ENCODE measurements around the gene ELP4. TPM values are rescaled to one million over a fixed set of nuclear protein-coding genes. Genes with fewer than 3 reads are reported as not detected.

The ELP4 gene
- total RNA-seq, 1 donor, result 17.7 TPM

DNA sequence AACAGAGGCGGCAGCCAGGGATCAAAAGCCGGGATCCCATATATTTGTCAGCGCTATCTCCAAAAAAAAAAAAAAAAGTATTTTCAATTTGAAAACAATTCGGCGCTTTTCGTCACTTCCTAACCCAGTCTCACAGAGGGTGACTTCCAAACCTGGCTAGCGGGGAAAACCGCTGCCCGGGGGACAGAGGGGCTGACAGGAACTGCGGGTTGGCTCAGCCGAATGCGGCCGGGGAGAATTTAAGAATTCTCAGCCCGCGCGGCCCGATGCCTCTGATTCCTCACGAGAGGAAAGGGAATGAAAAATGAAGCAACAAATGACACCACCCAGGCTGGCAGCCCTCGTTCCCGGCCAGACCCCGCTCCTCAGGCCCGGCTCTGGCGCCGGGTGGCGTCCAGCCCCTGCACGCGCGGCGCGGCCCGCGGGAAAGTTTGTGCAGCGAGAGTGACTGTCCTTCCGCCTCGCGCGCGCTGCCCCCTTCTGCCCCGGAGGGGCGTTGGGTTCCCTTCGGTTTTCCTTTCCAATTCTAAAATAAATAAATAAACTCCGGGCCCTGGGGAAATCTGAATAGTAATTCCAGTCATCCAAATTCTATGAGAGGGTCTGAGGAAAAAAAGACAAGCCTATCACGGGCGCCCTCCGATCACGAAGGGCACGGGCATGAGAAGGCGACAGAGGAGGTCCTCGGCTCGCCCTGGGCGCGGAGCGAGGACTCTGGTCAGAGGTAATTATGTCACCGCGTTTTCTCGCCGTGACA is 306.3 kb downstream of the ELP4 start:
- Histone ChIP-seq H3K4me1 (ENCODE audit: insufficient read depth, low read length) (peaks cover 70% of the 10 kb centered on the region), H3K9me3 (ENCODE audit: low read depth, low read length) (no peaks in the 10 kb centered on the region), H3K4me3 (ENCODE audit: low read length) (no peak overlapping the region), H3K27me3 (ENCODE audit: insufficient read depth, low read length) (peaks cover 95% of the 10 kb centered on the region)

DNA sequence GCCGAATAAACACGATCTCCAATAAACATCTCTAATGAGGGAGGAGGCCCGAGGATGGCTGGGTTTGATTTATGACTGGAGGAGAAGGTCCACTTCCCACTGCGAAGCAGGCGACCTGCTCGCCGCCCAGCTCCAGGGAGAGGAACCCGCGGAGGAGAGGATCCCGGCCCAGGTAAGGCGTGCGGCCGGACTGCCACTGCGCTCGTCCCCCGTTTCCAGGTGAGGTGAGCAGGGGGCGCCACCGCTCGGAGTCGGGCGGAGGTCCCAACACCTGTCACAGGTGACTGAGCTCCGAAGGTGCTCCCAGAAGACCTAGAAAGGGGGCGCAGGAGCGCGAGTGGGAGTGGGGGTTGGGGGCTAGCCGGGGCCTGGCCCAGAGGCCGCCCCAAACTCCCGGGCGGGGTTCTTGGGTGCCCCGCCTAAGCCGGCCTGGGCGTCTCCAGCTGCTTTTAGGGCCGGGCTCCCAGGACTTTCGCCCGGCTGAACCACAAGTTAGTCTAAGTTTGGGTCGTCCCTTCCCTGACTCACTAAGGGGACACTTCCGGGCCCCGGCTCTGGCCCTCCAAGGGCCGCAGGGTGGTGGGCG is 307.0 kb downstream of the ELP4 start:
- Histone ChIP-seq H3K9me3 (ENCODE audit: low read depth, low read length) (no peaks in the 10 kb centered on the region), H3K4me3 (ENCODE audit: low read length) (no peak overlapping the region), H3K27me3 (ENCODE audit: insufficient read depth, low read length) (peaks cover 97% of the 10 kb centered on the region), H3K4me1 (ENCODE audit: insufficient read depth, low read length) (peaks cover 64% of the 10 kb centered on the region)

DNA sequence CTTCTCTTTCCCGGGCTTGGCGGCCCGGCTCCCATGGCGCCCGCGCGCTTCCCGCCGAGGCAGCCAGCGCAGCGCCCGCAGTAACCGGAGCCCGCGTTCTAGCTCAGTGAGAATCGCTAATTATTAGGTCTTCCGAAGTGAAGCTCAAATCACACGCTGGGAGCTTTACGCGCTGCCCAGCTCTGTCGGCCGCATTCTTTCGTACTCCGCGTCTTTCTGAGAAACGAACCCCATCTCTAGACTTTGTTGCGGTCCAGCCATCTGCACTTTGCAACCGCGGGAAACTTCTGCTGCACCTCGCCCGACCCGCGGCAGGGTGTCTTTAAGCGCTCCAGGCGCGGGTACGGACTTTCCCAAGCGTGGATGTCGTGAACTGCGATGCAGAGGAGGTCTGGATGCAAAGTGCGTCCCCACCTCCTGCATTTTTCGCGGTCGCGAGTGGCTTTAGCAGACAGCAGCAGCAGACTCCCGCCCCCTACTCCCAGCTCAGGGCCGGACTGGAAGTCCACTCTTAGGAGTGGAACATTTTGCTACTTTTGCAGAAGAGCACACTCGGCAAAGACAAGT is 307.6 kb downstream of the ELP4 start:
- Histone ChIP-seq H3K9me3 (ENCODE audit: low read depth, low read length) (no peaks in the 10 kb centered on the region), H3K4me3 (ENCODE audit: low read length) (no peak overlapping the region), H3K27me3 (ENCODE audit: insufficient read depth, low read length) (peaks cover 98% of the 10 kb centered on the region), H3K4me1 (ENCODE audit: insufficient read depth, low read length) (peaks cover 59% of the 10 kb centered on the region)

DNA sequence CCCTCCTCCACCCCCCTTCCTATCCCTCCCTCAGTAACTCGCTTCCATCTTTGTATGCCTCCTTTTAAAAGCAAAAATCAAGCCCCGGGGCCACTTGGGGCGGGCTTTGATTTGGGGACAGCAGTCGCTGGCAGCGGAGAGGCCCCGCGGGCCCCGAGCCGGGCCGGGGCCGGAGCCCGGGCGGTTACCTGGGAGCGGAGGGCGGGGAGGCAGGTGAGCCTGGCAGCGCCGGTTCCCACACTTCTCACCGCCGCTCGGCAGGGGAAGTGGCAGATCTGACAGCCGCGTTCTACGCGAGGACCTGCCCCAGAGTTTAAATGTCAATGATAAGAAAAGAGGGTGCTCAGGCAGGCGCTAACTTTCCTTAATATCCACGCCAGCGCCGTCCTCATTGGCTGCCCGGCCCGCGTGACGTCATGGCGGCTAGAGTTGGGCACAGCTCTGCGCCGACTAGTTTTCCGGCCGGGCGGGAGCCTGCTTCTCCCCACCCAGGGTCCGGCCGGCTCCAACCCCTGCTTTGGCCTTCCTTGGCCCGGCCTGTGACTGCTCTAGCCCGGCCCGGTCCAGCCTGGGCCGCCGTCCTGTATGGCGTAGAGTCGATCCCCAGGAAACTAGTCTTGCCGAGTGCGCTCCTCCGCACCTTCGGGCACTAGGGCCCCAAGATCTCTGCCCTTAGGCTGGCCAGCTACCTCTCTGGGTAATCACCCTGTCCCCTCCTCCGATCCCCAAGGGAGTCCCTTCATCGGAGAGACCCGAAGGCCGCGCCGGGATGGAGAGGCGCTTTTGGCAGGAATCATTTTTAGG is 308.3 kb downstream of the ELP4 start:
- Histone ChIP-seq H3K4me1 (ENCODE audit: insufficient read depth, low read length) (peaks cover 52% of the 10 kb centered on the region), H3K4me3 (ENCODE audit: low read length) (no peak overlapping the region), H3K27me3 (ENCODE audit: insufficient read depth, low read length) (peaks cover 98% of the 10 kb centered on the region), H3K9me3 (ENCODE audit: low read depth, low read length) (no peaks in the 10 kb centered on the region)

DNA sequence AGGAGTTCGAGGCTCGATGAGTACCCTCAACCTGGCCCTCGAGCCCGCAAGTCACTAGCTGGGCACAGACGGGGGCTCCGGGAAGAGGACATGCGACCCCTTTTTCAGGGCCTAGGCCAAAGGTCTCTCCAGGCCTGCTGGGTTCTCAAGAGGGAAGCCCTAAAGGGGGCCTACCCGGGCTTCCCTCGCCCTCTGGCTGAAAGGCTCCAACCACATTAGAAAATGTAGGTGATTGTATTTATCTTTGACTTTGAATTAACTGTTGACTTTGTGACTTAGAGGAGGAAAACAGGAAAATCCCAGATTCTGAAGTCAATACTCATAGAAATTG is 308.8 kb downstream of the ELP4 start:
- Histone ChIP-seq H3K4me1 (ENCODE audit: insufficient read depth, low read length) (peaks cover 46% of the 10 kb centered on the region), H3K4me3 (ENCODE audit: low read length) (no peak overlapping the region), H3K9me3 (ENCODE audit: low read depth, low read length) (no peaks in the 10 kb centered on the region), H3K27me3 (ENCODE audit: insufficient read depth, low read length) (peaks cover 99% of the 10 kb centered on the region)

DNA sequence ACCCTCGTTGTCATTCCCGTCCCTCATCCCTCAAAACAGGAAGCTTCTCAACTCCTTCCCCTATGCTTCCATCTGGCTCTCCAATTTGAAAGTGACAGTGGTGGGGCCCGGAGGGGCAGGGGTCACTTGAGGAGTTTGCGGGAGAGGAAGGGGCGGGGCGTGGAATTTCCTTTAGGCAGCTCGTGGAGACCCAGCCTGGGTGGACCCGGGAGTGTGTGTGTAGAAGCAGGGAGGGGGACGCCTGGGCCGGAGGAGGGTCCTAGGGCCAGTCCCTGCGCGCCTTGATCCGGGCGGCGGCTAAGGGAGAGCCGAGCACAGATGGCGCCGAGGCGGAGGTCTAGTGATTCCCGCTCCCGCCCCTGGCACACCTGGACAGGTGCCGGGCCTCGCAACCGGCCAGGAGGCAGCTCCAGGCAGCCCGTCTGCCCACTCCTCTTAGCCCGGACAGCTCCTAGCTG is 309.3 kb downstream of the ELP4 start:
- peaks cover 99% of the 10 kb centered on the region for H3K27me3 ChIP-seq (ENCODE audit: insufficient read depth, low read length)
- no peaks in the 10 kb centered on the region for H3K9me3 ChIP-seq (ENCODE audit: low read depth, low read length)
- H3K4me1 ChIP-seq (ENCODE audit: insufficient read depth, low read length), result peaks cover 42% of the 10 kb centered on the region
- no peak overlapping the region for H3K4me3 ChIP-seq (ENCODE audit: low read length)

DNA sequence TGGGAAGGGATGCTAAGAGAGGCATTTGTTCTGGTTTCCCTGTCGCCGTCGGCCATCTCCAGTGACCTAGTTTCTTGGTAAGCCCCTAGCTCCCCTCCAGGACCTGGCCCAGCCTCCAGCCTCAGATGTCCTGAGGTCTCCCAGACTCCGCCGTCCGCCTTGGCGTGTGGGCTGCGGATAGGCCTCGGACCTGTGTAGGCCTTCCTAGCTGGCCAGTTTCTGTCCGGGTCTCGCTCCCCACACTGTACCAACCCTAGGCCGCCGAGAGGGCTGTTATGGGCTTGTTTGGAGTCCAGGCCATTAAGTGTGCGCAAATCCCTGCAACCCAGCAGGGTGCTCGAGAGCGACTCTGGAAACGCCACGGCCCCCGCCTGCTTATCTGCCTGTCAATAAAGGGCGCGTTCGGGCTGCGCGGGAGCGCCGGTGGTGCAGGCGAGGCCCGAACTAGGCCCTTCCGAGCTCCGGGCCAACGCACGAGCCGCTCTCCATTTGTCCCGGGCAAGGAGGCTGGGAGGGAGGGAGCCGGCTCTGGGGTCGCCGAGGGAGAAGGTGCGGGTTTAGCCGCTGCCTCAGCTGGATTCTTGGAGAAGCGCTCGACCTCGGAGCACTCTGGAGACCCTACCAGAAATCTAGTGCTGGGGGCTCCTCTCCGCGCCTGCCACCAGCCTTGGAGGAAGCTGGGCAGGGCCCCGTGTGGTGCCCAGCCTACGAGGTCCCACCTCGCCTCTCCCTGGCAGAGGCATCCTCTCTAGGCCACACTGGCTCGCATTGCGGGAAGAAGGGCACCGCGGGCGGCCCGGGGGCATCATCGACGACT is 310.3 kb downstream of the ELP4 start:
- H3K4me1 ChIP-seq (ENCODE audit: insufficient read depth, low read length), result peaks cover 34% of the 10 kb centered on the region
- peaks cover 99% of the 10 kb centered on the region for H3K27me3 ChIP-seq (ENCODE audit: insufficient read depth, low read length)
- H3K4me3 ChIP-seq (ENCODE audit: low read length), result no peak overlapping the region
- no peaks in the 10 kb centered on the region for H3K9me3 ChIP-seq (ENCODE audit: low read depth, low read length)

DNA sequence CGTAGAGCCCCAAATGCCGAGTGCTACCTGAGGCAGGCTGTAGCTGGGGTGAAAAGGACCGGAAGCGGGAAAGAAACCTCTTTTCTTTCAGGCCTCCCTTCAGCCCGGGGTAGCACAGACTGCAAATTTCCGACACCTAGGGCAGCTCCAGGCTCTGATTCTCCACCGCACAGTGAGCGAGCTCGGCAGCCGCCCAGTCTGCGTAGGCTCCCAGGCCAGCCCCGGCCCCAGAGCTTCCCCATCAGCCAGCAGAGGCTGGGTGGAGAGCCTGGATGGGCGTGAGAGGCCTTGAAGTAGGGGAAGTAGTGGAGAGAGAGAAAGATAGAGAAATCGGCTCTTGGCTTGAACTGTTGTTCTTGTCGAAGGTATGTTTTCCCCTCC is 310.9 kb downstream of the ELP4 start:
- Histone ChIP-seq H3K27me3 (ENCODE audit: insufficient read depth, low read length) (peaks cover 99% of the 10 kb centered on the region), H3K4me1 (ENCODE audit: insufficient read depth, low read length) (peaks cover 28% of the 10 kb centered on the region), H3K9me3 (ENCODE audit: low read depth, low read length) (no peaks in the 10 kb centered on the region), H3K4me3 (ENCODE audit: low read length) (no peak overlapping the region)

DNA sequence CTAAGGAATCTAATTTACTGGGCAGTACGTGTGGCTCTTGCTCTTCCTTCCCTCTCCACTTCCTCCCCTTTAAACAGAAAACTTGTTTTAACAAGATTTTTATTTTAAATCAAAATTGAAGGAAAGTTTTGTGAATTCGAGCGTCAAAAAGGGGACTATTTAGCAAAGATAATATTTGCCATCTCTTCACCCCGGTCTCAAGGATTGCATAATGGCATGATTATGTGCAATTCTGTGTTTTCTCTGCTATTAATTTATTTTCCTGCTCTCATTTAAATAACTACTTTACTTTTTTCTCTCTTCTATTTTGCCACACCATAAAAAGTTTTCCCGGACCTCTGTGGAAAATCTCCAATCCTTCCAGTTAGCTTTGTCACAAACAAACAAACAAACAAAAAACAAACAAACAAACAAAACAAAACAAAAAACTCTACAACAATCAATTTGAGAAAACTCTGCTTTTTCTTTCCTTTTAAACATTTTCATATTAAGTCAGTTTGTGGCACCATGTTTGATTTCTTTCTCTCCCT is 311.7 kb downstream of the ELP4 start:
- H3K27me3 ChIP-seq (ENCODE audit: insufficient read depth, low read length), result peaks cover 99% of the 10 kb centered on the region
- no peaks in the 10 kb centered on the region for H3K9me3 ChIP-seq (ENCODE audit: low read depth, low read length)
- H3K4me1 ChIP-seq (ENCODE audit: insufficient read depth, low read length), result peaks cover 20% of the 10 kb centered on the region
- H3K4me3 ChIP-seq (ENCODE audit: low read length), result no peak overlapping the region

DNA sequence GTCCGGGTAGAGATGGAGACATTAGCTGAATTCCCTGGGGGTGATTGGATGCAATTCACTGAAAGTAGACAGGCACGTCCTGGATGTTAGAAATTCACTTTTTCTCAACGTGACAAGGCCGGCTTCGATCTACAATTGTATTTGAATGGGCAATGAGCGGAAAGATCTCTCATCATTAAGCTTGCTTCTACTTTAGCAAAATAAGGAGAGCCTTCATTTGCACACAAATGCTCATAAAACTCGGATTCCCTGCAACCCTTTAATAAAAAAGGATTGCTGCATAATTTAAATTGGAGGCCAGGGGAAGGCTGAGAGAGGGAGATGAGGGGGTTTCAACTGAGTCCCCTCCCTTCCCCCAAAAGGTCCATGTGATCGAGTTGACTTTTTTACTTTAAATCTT is 312.2 kb downstream of the ELP4 start:
- Histone ChIP-seq H3K4me3 (ENCODE audit: low read length) (no peak overlapping the region), H3K4me1 (ENCODE audit: insufficient read depth, low read length) (peaks cover 17% of the 10 kb centered on the region), H3K27me3 (ENCODE audit: insufficient read depth, low read length) (peaks cover 99% of the 10 kb centered on the region), H3K9me3 (ENCODE audit: low read depth, low read length) (no peaks in the 10 kb centered on the region)

DNA sequence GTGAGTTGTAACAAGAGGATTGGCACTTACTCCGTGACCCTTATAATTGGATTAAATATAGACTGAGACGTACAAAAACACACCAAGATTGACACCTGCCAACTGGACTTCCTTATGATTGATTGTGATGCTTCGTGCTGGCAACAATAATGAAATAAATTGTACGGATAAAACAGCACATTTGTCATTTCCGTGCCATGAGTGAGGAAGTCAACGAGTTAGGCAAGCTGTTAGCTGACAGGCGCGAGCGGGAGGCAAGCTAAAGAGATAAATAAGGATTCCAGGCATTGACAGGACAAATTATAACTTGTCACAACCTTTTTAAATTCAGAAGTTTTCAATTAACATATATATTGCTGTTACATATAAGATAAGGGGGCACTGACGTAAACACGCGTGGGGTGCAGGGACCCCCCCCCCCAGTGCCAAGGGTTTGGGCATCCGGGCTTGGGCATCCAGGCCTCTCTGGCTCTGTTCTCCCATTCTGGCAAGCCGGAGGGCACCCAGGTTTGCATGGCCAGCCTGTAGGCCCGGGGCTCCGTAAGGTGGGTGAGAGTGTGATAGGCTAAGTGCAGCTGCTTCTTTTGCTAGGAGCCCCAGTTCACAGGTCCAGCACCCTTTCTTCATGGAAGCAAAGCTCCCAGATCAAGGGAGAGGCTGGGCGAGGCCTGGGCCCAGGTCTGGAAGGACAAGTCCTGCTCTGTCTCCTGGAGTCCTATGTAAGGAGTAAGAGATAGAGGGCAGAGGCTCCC is 312.8 kb downstream of the ELP4 start:
- Histone ChIP-seq H3K27me3 (ENCODE audit: insufficient read depth, low read length) (peaks cover 98% of the 10 kb centered on the region), H3K9me3 (ENCODE audit: low read depth, low read length) (no peaks in the 10 kb centered on the region), H3K4me1 (ENCODE audit: insufficient read depth, low read length) (peaks cover 14% of the 10 kb centered on the region), H3K4me3 (ENCODE audit: low read length) (no peak overlapping the region)

DNA sequence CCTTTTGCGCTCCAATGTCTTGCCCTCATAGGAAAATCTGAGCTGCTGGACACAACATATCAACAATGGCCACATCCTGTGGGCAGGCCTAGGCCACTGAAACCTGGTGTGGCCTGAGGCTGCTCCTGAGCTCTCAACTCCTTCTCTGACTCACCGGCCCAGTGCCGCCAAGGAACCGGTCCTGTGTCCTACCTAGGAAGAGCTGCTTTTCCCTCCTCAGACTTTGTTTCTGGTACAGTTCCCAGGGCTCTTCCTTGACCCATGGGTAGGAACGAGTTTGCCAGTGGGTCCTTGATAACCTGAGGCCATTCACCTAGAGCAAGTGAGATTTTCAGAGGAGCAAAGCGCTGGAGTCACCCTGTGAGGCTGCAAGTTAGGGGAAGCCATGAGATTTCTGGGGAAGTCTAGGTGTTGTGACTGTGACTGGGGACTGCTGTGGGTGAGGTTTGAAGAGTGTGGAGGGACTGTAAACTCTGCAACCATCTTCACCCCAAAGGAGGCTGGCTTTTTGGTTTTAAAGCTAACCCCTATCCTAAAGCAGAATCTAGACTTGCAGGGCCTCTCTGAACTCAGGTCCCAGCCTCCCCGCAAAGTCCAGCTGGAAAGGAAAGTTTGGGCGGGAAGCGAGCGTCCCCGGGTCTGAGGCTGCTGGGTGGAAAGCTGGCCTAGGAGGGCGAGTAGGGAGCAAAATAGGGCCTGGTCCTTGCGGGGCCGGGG is 313.5 kb downstream of the ELP4 start:
- Histone ChIP-seq H3K4me3 (ENCODE audit: low read length) (no peak overlapping the region), H3K27me3 (ENCODE audit: insufficient read depth, low read length) (peaks cover 98% of the 10 kb centered on the region), H3K9me3 (ENCODE audit: low read depth, low read length) (no peaks in the 10 kb centered on the region), H3K4me1 (ENCODE audit: insufficient read depth, low read length) (peaks cover 7% of the 10 kb centered on the region)

DNA sequence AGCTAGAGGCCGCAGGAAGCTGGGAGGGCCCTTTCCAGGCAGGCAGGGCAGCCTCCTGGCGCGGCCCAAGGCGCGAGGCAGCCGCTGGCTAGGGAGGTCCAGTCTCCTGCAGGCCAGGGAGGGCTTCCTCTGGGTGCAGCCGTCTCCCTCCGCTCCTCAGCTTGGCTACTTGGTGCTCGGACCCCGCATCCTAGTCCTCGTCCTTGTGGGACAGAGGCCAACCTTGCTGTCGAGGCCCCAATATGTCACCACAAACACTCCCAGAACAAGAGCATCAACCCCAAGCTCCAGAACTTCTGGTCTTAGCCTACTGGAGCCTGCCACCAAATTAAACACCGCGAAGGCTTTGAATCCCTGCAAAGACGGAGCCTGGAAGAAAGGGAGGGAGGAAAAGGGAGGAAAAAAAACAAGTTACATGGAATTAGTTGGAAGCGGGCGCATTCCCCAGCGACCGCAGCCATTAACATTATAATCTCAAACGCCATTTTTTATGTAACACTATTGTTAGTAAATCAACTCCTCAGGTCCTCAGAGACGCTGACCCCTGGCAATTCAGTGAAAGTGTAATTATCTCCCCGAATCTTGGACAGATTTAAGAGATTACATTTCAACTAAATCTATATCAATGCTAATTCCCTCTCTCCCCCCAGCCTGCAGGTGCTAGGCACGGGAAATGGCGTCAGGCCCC is 314.2 kb downstream of the ELP4 start:
- Histone ChIP-seq H3K27me3 (ENCODE audit: insufficient read depth, low read length) (peaks cover 98% of the 10 kb centered on the region), H3K4me1 (ENCODE audit: insufficient read depth, low read length) (peaks cover 3% of the 10 kb centered on the region), H3K4me3 (ENCODE audit: low read length) (no peak overlapping the region), H3K9me3 (ENCODE audit: low read depth, low read length) (no peaks in the 10 kb centered on the region)

Data from mononuclear cell (primary cell).